ENCODE measurements around the gene HINT1.
A peak's percentile ranks its signal among the peaks of the same experiment; 100 is the strongest.
"Not testable (repeated sequence)": the region's sequence is repeated elsewhere in the genome, so short reads cannot be mapped to it uniquely, and the experiment has no call there.

Gene HINT1

DNA sequence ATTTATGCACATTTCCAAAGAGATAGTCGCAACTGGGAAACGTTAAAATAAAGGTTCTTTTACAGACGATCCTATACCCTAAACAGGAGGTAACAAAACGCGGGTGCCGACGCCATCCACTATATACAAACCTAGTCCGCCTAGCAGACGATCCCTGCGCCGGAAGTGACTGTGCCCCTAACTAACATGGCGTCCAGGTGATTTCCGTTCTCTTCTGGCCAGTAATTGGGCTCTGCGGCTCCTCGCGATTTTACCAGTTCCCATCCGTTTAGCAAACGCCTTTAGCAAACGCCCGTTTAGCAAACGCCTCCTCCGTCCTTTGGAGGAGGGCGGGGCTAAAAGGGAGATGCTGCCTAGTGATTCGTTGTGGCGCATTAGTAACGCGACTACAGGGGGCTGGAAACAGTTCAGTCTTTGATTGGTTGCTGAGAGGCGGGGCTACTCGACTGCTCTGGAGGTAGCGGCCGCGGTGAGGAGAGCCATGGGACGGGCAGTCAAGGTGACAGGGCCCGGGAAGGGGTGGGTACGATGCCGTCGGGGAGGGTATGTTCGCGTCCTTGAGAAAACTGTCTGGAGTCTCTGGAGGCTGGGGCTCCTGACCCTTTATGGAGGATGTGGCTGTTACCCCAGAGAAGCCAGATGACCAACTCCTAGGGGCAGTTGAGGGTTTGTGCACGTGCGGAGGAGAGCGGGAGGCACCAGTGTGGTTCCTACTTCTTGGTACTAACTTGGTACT lies 5.7 kb upstream of the HINT1 start, which contains the start of gene LYRM7:
LYRM7 (plus strand) TSS at position 405 of the 736 bp plus-strand sequence; CDS start at position 482, 77 bp downstream.
- peak; percentile 86 to 90 for DNase-seq

DNA sequence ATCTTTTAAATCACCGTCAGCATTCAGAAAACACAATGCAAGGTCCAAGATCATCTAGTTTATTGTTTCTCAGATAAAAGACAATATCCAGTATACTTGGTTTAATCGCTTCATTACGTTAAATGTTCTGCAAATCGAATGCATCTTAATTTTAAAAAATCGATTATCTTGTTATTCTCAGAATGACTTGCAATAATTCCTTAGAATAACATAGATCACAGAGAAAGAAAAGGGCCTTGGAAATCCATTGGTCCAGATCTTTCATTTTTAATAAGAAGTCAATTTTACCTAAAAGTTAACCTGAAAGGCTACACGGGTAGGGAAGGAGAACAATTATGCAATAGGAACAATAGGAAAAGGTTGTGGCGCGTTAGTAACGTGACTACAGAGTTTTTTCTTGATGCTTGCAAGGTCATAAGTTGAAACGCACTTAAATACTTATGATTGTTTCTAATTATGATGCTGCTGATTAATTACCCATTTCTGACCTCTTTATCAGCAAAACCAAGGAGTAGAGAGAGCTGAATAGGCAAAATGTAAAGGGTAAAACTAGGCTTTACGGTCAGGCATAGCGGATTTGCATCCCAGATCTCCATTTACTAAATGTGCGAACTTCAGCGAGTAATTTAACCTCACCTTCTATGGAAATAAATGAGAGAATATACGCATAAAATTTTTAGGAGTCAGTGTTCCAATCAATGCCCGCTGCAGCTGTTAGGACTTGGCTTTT lies 4.9 kb upstream of the HINT1 start:
- DNase-seq, result no peak

DNA sequence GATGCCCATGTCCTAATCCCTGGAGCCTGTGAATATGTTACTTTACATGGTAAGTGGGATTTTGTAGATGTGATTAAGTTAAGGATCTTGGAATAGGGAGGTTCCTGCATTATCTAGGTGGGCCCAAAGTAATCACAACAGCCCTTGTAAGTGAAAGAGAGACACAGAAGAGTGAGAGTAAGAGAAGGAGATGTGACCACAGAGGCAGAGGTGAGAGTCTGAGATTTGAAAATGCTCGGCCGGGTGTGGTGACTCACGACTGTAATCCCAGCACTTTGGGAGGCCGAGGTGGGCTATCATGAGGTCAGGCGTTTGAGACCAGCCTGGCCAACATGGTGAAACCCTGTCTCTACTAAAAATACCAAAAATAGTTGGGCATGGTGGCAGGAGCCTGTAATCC lies 2.6 kb upstream of the HINT1 start:
- DNase-seq, result no peak

DNA sequence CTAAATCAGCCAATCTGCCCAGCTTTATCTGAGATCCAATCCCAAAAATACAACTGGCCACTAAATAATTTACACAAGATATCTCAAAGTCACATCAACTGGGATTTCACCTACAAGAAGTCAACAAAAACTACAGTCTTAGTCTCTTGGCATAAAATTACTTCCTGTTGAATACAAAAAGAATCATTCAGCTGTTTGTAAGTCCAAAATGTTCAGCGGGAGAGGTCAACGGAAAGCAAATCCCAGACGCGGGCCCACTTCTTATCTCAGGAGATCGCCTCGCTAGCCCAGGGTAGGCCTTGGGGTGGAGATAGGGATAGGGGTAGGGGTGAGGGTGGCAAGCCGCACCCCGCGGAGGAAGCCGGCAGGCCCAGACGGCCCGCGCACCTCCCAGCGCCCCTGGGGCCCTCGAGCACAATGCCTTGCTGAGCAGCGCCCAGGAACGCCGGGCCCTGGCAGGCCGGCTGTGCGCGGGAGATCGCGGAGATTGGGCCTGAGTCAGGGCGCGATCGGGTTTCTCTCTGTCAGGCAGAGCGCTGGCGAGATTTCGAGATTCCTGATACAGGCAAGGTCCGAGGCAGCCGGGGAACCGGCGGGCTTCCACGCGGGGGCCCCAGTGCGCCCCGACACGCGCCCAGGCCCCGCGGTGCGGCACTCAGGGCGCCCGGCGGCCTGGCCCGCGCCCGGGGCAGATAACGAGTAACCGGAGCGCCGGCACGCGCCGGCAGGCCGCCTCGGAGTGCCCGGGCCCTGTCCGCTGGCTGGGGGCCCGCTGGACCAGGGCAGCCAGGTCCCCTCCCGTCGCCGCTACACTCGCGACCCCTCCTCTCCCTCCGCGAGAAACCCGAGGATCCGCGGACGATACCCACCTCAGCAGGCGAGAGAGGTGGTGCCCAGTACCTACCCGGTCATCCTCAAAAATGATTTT lies 601 bp downstream of the HINT1 start:
- peak; percentile 58 for DNase-seq

DNA sequence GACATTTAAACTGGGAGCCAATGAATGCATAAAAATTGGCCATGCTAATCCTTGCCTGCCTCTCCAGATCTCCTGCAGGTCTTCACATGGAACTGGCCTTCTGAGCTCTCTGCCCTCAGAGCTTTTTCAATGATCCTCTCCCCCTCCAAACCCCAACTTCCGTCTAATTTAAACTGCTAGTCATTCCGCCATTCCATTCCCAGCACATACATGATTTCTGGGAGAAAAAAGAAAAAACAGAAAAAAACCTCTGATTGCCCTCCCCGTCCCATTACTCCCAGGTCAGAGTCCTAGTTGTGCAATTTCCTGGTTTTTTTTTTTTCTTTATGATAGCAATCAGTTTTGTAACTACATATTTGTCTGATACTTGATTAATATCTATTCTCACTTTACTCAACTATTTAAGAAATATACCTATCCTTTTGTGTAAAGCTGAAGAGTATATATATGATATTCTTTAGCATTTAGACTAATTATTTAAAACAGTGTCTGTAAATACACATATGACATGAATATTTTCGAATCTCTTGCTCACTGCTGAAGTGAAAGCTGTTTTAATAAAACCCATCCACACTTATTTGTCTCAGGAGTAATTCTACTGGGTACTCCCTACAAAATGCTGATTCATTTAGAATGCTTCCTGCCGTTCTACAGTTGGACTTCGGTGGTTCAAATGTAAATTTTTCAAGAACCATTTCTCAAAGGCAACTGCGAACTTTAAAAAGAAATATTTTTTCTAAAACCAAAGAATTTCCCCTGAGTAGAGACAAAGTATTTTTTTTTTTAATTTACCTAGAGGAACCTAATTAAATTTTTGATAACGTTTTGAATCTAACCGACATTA lies 1.6 kb downstream of the HINT1 start:
- no peak for DNase-seq

DNA sequence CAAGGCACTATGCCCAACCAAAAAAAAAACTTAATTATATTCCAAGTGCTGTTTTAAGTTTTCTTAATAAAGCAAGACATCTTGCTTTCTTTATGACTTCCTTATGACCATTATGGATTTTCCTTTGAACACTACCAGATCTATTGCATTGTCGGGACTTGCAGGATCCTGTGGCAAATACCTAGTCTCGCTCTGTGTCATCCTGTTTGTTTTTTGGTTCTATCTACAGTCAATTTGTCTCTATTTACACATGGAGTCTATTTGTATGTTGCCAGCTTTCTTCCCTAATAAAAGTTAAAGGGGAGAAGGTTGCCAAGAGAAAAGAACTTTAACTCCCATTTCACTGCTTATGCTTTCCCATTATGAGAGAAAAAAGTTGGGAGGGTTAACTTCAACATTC lies 4.9 kb downstream of the HINT1 start:
- no peak for DNase-seq

DNA sequence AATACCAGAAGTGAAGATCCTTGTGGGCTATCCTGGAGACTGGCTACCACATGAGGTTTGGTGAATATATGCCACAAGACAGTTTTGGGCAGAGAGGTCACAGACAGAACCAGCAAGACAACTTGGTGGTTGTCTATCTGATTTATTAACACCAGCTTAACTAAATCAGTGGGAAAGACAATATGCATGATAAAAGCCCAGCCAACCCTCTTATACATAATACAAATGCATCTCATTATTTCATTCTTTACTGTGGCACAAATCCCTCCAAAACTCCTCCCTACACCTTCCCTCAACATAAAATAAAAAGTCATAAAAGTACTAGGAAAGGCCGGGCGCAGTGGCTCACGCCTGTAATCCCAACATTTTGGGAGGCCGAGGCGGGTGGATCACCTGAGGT lies 8.1 kb downstream of the HINT1 start:
- DNase-seq, result no peak

DNA sequence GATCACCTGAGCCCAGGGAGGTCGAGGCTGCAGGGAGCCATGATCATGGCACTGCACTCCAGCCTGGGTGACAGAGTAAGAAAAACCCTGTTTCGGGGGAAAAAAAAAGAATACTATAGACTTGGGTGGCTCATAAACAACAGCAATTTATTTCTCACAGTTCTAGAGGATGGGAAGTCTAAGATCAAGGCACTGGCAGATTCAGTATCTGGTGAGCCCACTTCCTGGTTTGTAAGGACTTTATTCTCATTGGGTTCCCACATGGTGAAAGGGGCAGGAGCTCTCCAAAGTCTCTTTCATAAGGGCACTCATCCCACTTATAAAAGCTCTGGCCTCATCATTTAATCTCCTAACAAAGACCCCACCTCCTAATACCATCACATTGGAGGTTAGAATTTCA lies 8.7 kb downstream of the HINT1 start:
- no peak for DNase-seq

DNA sequence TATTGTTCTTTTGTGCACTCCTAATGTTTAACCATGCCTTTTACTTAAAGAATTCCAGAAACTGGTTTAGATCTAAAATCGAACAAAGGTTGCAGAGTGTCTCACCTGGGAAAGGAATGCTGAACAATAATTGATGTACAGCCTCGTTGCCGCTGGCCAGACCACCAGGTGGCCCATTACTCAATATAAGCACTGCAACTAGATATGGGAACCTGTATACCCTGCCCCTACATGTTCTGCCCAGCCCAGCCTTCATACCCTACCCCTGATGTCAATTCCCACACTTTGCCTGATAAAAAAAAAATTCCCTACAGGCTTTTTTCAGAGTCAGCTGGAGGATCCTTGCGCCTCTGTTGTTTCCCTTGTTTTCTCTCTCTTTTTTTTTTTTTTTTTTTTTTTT lies 13.8 kb downstream of the HINT1 start:
- DNase-seq, result no peak

DNA sequence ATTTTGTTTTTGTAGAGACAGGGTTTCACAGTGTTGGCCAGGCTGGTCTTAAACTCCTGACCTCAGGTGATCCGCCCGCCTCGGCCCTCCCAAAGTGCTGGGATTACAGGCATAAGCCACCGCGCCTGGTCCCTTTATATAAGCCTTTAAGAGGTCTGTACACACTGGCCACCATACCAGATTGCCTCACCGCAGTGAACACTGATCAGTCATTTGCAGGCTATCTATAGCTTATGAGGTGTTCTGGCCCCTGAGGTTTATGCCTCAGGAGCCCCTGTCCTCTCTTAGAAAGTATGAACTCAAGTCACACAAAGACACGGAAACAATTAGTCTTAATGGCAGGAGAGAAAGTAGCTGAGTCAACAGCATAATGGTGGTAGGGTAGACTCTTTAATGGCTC lies 14.6 kb downstream of the HINT1 start:
- no peak for DNase-seq

DNA sequence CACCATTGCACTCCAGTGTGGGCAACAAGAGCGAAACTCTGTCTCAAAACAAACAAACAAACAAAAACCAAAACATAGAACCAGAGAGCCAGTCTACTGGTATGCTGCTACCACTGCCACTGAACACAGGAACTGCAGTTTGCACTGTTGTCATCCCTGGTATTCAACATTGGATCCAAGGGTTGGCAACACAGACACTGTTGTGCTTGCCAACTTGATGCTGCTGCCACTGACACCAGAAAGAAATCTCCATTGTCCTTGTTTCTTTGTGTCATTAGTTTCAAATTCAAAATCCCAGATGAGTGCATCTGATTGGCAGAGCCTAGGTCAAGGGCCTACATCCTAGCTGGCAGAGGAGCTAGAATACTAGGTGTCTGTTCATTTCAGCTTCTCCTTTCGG lies 16.2 kb downstream of the HINT1 start:
- DNase-seq, result no peak

DNA sequence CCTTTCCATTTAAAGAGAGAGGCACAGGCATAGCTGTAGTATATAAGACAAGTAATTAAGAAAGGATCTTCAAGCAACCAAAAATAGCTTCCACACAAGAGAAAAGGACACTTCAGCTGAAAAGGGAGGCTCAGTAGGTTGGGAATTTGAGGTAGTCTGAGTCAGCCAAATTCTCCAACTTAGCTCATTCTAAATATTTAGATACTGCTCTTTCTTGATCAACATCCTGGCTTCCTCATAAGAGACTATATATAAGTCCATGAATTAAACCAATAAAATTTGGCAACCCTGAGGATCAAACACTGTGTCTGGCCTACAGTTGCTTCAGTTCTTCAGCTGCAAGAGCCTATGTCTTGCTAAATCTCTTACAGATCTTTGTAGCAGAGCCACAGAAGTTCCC lies 17.8 kb downstream of the HINT1 start:
- DNase-seq, result no peak

DNA sequence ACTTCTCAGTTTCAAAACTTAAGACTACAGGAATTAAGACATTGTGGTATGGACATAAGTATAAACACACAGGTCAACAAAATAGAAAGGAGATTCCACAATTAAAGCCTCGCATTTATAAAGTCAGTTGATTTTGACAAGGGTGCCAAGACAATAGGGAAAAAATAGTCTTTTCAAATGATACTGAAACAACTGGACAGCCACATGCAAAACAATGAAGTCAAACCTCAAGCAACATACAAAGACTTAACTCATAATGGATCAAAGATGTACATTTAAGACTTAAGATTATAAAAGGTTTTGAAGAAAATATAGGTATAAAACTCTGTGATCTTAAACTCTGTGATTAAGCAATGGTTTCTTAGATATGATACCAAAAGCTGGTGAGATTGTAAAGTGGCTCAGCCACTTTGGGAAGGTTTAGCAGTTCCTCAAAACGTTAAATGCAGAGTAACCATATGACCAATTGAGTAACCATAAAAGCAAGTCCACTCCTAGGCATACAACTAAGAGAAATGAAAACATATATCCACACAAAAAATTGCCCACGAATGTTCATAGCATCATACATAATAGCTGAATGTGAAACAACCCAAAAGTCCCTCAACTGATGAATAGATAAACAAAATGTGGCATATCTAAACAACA lies 22.0 kb downstream of the HINT1 start:
- DNase-seq, result no peak

DNA sequence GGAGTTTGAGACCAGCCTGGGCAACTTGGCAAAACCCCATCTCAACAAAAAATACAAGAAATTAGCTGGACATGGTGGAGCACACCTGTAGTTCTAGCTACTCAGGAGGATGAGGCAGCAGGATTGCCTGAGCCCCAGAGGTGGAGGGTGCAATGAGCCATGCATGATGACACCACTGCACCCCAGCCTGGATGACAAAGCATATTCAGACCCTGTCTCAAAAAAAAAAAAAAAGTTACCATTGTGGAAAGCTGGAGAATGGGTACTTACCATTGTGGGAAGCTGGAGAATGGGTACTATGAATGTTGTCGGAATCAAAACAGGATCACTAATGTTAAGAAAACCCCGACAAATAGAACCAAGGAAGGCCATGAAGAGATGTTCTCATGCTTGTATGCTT lies 25.7 kb downstream of the HINT1 start:
- DNase-seq, result no peak

DNA sequence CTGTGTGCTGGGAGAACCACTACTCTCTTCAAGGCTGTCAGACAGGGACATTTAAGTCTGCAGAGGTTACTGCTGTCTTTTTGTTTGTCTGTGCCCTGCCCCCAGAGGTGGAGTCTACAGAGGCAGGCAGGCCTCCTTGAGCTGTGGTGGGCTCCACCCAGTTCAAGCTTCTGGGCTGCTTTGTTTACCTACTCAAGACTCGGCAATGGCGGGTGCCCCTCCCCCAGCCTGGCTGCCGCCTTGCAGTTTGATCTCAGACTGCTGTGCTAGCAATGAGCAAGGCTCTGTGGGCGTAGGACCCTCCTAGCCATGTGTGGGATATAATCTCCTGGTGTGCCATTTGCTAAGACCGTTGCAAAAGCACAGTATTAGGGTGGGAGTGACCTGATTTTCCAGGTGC lies 26.6 kb downstream of the HINT1 start:
- not testable (repeated sequence) for DNase-seq

DNA sequence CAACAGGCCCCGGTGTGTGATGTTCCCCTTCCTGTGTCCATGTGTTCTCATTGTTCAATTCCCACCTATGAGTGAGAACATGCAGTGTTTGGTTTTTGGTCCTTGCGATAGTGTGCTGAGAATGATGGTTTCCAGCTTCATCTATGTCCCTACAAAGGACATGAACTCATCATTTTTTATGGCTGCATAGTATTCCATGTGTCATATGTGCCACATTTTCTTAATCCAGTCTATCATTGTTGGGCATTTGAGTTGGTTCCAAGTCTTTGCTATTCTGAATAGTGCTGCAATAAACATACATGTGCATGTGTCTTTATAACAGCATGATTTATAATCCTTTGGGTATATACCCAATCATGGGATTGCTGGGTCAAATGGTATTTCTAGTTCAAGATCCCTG lies 32.0 kb downstream of the HINT1 start:
- DNase-seq, result not testable (repeated sequence)

DNA sequence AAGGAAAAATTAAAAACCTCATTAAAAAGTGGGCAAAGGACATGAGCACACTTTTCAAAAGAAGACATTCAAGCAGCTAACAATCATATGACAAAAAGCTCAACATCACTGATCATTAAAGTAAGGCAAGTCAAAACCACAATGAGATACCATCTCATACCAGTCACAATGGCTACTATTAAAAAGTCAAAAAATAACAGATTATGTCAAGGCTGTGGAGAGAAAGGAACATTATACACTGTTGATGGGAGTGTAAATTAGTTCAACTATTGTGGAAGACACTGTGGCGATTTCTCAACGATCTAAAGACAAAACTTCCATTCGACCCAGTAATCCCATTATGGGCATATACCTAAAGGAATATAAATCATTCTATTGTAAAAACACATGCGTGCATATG lies 35.8 kb downstream of the HINT1 start:
- no peak for DNase-seq

DNA sequence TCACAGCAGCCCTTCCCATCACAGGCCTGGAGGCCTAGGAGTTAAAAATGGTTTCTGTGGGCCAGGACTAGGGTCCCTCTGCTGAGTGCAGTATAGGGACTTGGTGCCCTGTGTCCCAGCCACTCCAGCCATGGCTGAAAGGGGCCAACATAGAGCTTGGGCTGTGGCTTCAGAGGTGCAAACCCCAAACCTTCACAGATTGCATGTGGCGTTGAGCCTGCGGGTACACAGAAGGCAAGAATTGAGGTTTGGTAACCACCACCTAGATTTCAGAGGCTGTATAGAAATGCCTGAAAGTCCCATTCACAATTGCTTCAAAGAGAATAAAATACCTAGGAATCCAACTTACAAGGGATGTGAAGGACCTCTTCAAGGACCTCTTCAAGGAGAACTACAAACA lies 37.8 kb downstream of the HINT1 start:
- DNase-seq, result not testable (repeated sequence)

DNA sequence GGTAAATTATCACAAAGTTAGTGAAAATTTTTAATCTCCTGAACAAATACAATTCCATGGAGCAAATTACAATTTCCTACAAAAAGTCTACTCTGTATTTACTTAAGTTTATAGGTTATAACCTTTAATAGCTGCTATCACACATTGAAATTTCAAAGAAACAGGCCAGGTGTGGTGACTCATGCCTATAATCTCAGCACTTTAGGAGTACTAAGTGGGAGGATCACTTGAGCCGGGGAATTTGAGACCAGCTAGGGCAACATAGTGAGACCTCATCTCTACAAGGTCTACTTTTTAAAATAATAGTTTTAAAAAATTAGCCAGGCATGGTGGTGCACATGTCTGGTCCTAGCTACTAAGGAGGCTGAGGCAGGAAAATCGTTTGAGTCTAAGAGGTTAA lies 50.3 kb downstream of the HINT1 start:
- DNase-seq, result no peak

DNA sequence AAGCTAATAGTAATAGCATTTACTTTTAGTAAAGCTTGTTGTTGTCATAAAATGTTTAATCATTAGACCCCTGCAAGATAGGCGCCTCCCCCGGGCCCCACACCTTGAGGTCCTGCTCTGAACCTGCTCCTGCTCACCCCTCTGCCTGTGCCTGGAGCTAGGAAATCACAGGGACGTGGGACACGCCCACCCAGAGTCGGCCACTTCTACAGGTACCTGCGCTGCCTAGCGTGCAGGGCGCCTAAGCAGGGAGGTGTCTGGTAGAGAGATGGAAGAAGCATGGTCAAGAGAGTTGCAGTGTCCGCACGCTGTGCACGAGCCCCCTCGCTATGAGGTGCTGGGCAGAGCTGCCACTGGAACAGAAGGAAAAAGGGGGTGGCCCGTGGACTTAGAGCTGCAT lies 52.6 kb downstream of the HINT1 start:
- DNase-seq, result no peak

DNA sequence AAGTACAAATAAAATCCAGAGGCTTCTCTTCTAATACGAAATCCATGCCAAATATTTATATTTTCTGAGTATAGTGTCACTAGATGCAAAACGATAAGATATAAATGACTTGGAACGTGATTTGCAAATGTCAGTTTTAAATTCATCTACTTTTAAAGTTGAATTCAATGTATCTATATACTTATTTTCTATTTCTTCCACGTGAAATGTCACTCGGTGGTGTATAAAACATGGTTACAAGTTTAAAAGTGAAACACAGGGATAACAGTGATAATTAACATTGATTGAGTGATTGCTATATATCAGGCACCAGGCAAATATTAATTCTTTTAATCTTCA lies 54.8 kb downstream of the HINT1 start:
- DNase-seq, result no peak

All from stimulated activated CD4-positive, alpha-beta T cell treated with anti-CD3 and anti-CD28 coated beads, Interleukin-2, amount 100 ng/mL, for 48 hours (primary cell).